HepG2 (cell line): Measurements from ENCODE around the gene DDX39B. TPM values are rescaled to one million over a fixed set of nuclear protein-coding genes. Genes with fewer than 3 reads are reported as not detected.

Experiments
- AFF4 ChIP-seq: sonication (generic); formaldehyde crosslinking; IDR thresholded peaks from 2 replicates; pipeline ENCODE4 v1.4.0; 2020; ENCODE audit warnings: missing genetic modification reagents
- ARNT ChIP-seq: fragments of 450-650 bp; IDR thresholded peaks from 2 replicates; pipeline ENCODE4 v1.6.1; 2017
- HNRNPL ChIP-seq: fragments of 200-400 bp; formaldehyde crosslinking; IDR thresholded peaks from 2 replicates; pipeline ENCODE4 v1.6.1; 2017; ENCODE audit warnings: mild to moderate bottlenecking, low read depth, low read length
- JDP2 ChIP-seq: sonication (generic); formaldehyde crosslinking; IDR thresholded peaks from 2 replicates; pipeline ENCODE4 v1.8.1; 2022; ENCODE audit warnings: missing genetic modification reagents, borderline replicate concordance
- MTA3 ChIP-seq: sonication (generic); formaldehyde crosslinking; IDR thresholded peaks from 2 replicates; pipeline ENCODE4 v1.4.0; 2020; ENCODE audit warnings: missing genetic modification reagents
- NR2C2 ChIP-seq: sonication (generic); formaldehyde crosslinking; IDR thresholded peaks from 2 replicates; pipeline ENCODE4 v1.4.0; 2020; ENCODE audit warnings: missing genetic modification reagents, mild to moderate bottlenecking, moderate library complexity, borderline replicate concordance
- PLSCR1 ChIP-seq: sonication (generic); formaldehyde crosslinking; IDR thresholded peaks from 2 replicates; pipeline ENCODE4 v1.5.0; 2020; ENCODE audit warnings: missing genetic modification reagents, mild to moderate bottlenecking, borderline replicate concordance
- RFXAP ChIP-seq: sonication (generic); formaldehyde crosslinking; IDR thresholded peaks from 2 replicates; pipeline ENCODE4 v1.4.0; 2020; ENCODE audit warnings: missing genetic modification reagents, borderline replicate concordance
- SNAPC4 ChIP-seq: sonication (generic); formaldehyde crosslinking; IDR thresholded peaks from 2 replicates; pipeline ENCODE4 v1.4.0; 2020; ENCODE audit warnings: mild to moderate bottlenecking, missing genetic modification reagents
- ZBTB10 ChIP-seq: sonication (generic); formaldehyde crosslinking; IDR thresholded peaks from 2 replicates; pipeline ENCODE4 v1.4.0; 2020; ENCODE audit warnings: missing genetic modification reagents, borderline replicate concordance
- ZNF33A ChIP-seq: sonication (generic); formaldehyde crosslinking; IDR thresholded peaks from 2 replicates; pipeline ENCODE4 v1.5.1; 2020; ENCODE audit warnings: missing genetic modification reagents, mild to moderate bottlenecking, moderate library complexity, borderline replicate concordance
- ZNF367 ChIP-seq: sonication (generic); formaldehyde crosslinking; IDR thresholded peaks from 2 replicates; pipeline ENCODE4 v1.4.0; 2020; ENCODE audit warnings: missing genetic modification reagents, borderline replicate concordance
- ZNF709 ChIP-seq: sonication (generic); formaldehyde crosslinking; IDR thresholded peaks from 2 replicates; pipeline ENCODE4 v1.5.0; 2020; ENCODE audit warnings: mild to moderate bottlenecking, missing genetic modification reagents
- ZUFSP ChIP-seq: sonication (generic); formaldehyde crosslinking; IDR thresholded peaks from 2 replicates; pipeline ENCODE4 v1.9.0; 2021; ENCODE audit warnings: missing genetic modification reagents, mild to moderate bottlenecking, borderline replicate concordance
- polyA plus RNA-seq, 8 experiments: library from polyadenylated mRNA; depleted of rRNA in 3 of 8; stranded (reverse) in 7 of 8; unstranded in 1 of 8; fragments of >200 nt; fragmentation: Illumina TruSeq in 4 of 8; extraction: Trizol in 4 of 8; gene quantifications; 2 replicates each; pipeline versions ENCODE4 v1.2.1 to v1.2.3, GENCODE V29; 2011 to 2016; ENCODE audit warnings: low read depth in 4 of 8, missing spikeins in 1 of 8, mixed read lengths in 1 of 8; ENCODE audit not compliant: insufficient read depth in 1 of 8
- total RNA-seq, 5 experiments: library from RNA; depleted of rRNA; stranded (reverse); fragments of >200 nt; fragmentation: Illumina TruSeq; extraction: Trizol; gene quantifications; 2 replicates each; pipeline ENCODE4 v1.2.3, GENCODE V29; 2016; ENCODE audit warnings: low read depth in 1 of 5

The DDX39B gene
- total and polyA plus RNA-seq, 2 of the 13 experiments (the other 11 are each of a cell fraction or from before 2014, with no cell fraction given) = 570 to 678 TPM

GRCh38 chr6:31580807-31581433, 39.1 kb upstream of the DDX39B start (continued):
- TF ChIP-seq ZNF709 (0 out of 2 replicates have a peak, but pooled peaks have one; percentile 87), RFXAP (CRISPR knock-in tag) (0 out of 2 replicates have a peak, but pooled peaks have one; percentile 19), AFF4 (CRISPR knock-in tag) (no peak), JDP2 (no peak), HNRNPL (0 out of 2 replicates have a peak, but pooled peaks have one; percentile 44), MTA3 (CRISPR knock-in tag) (no peak), ZNF33A (no peak), ZNF367 (CRISPR knock-in tag) (no peak), ZUFSP (CRISPR knock-in tag) (0 out of 2 replicates have a peak, but pooled peaks have one; percentile 81), PLSCR1 (CRISPR knock-in tag) (no peak), ARNT (no peak), ZBTB10 (peak; percentile 86; the same call in 1 of the 2 replicates), NR2C2 (no peak), SNAPC4 (CRISPR knock-in tag) (peak; percentile 46; the same call in 1 of the 2 replicates)
